ENCODE data around the gene KREMEN2.

KREMEN2 gene

DNA sequence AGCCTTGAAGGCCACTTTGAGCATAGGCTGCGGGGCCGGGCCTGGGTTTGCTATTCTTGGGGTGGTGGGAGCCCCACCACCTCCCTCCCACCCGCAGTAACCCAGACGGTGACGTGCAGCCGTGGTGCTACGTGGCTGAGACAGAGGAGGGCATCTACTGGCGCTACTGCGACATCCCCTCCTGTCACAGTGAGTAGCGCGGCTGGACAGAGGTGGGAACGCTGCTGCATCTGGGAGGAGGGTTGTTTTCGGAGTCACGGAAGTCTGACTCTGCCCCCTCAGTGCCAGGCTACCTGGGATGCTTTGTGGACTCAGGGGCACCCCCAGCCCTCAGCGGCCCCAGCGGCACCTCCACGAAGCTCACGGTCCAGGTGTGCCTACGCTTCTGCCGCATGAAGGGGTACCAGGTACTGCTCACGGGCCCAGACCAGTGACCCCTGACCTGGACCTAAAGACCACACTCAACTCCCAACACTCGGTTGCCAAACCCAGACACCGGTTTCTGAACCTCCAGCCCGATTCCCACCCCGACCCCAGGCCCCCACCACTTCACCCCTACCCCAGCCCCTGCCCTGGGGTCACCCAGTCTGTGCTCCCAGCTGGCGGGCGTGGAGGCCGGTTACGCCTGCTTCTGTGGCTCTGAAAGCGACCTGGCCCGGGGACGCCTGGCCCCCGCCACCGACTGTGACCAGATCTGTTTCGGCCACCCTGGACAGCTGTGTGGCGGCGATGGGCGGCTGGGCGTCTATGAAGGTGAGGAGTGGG, 2.1 kb downstream of the KREMEN2 start:
- FAIRE-seq: no peak

DNA sequence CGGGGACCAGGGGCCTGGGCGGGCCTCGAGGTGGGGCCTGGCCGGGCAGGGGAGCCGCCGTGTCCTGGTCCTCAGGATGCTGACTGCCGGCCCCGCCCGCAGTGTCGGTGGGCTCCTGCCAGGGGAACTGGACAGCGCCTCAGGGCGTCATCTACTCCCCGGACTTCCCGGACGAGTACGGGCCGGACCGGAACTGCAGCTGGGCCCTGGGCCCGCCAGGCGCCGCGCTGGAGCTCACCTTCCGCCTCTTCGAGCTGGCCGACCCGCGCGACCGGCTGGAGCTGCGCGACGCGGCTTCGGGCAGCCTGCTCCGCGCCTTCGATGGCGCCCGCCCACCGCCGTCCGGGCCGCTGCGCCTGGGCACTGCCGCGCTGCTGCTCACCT, 2.7 kb downstream of the KREMEN2 start:
- no peak for FAIRE-seq

DNA sequence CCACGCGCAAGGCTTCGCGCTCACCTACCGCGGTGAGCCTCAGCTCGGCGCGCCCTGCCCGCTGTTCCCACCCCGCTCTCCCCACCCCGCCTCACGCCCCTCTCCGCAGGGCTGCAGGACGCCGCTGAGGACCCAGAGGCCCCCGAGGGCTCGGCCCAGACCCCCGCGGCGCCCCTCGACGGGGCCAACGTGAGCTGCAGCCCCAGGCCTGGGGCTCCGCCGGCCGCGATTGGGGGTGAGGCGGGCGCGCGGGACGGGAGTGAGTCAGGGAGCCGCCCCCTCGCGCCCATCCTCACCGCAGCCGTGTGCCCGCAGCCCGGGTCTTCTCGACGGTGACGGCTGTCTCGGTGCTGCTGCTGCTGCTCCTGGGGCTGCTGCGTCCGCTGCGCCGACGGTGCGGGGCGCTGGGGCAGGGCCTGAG, 3.1 kb downstream of the KREMEN2 start:
- FAIRE-seq: no peak

DNA sequence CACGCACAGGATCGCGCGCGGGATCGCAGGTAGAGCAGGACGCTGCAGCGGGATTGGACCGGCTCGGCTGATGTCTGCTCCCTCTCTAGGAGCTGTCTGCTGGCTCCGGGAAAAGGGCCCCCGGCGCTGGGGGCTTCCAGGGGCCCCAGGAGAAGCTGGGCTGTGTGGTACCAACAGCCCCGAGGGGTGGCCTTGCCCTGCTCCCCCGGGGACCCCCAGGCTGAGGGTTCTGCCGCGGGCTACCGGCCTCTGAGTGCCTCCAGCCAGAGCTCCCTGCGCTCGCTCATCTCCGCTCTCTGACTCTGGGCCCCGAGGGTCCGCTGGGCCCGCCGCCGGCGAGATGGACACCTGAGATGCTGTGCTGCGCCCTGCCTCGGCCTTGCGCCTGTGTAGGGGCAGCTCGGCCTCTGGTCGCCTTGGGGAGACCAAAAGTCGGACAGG, 3.7 kb downstream of the KREMEN2 start:
- FAIRE-seq: no peak

DNA sequence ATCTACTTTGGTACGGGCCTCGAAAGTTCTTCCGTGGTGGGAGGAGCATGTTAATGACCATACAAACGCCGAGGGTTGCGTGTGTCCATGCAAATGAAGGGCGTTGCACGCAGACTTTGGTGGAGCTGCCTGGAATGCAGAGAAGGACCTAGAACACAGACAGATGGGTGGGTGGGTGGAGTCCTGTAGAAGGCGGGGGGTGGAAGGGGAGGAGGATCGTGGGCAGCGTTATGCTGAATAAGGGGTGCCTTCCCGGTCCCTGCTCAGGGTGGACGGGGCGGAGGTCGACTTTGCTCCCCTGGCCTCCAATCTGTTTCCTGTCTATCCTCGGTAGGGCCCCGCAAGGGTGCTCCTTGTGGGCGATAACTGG, 4.3 kb downstream of the KREMEN2 start:
- peak; percentile 30 for FAIRE-seq

DNA sequence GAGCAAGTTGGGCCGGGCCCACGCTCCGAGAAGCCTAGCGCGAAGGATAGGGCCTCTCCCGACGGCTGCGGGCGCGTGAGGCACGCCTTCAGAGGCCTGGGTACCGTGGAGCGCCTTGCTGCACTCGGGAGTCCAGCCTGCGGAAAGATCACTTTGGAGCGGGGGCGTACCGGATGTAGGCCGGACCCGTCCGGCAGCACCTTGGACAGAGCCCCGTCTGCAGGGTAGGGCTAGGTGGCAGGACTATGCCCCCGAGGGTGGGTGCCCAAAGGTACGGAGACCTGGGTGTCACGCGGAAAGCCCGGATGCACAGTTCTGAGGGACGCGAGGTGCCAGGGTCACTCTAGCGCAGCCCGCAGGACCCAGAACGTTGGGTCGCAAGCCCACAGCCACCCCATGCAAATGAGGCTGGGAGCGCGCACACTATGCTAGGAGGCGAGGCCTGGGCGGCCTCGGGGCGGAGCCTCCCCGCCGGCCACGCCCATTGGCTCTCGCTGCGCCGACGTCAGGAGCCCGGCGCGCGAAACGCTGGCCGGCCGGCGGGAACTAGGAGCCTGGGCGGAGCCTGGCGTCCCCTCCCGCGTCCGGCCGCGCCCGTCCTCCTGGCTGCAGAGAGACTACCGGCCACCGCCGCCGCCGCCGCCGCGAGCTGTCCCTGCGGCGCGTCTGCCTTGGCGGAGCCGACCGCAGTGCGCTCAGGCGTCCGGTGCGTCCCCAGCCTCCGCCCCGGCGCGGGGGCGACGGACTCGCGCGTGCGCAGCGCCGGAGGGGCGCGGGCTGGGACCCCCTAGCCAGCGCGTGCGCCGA, 4.9 kb downstream of the KREMEN2 start, which contains the start of gene PAQR4:
Gene PAQR4, plus strand, starts transcription at position 611 of the 807 bp plus-strand sequence. CDS start 327 bp downstream, outside the sequence.
- FAIRE-seq: no peak

DNA sequence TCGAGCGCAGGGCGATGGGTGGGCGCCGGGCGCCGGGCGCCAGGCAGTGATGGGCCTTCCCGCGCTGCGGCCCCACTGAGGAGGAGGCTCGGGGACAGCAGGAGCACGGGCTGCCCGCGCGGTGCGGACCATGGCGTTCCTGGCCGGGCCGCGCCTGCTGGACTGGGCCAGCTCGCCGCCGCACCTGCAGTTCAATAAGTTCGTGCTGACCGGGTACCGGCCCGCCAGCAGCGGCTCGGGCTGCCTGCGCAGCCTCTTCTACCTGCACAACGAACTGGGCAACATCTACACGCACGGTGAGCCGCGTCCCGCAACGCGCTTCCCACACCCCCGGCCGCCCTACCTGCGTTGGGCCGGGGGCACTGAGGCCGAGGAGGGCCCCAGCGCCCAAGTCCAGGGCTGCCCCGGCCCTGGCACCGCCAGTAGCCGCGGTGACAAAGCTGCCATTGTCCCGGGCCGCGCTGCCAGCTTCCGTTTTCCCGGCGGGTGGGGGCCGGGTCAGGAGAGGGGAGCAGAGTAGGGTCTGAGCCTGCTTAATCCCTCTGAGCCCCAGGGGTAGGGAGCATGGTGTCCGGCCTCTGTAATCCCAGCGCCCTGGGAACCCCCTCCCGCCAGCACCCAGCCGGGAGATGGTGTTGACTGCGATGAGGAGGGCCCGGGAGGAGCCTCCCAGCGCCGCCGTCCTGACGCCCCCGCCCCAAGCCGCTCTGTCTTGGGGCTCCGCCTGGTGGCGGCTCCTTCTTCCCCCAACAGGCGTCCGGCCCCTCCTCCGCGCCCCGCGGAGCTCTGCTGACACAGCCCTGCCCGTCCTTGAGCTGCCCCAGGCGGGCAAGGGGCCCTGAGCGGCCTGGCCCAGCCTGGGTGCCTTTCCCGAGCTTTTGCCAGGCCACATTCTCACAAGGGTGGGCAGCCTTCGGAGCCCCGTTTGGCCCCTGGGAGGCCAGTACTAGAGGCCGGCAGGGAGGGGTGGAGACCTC, 5.8 kb downstream of the KREMEN2 start:
- FAIRE-seq: peak; percentile 36

DNA sequence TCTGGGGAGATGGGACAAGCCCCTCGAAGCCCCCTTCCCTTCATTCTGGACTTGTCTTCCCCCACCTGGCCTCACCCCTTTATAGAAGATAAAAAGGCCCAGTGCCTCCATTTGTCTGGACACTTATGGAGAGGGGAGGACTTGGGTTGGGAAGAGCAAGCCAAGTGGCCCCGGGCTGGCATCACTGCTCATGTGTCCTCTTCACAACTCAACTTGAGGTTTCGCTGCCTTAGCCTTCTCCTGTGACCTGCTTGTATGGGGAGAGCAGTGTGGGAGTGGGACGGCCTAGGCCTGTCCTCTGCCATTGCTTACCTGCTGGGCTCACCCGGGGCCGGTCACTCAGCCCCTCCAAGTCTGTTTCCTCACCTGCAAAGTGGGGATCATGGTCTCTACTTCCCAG, 6.5 kb downstream of the KREMEN2 start:
- FAIRE-seq: no peak

DNA sequence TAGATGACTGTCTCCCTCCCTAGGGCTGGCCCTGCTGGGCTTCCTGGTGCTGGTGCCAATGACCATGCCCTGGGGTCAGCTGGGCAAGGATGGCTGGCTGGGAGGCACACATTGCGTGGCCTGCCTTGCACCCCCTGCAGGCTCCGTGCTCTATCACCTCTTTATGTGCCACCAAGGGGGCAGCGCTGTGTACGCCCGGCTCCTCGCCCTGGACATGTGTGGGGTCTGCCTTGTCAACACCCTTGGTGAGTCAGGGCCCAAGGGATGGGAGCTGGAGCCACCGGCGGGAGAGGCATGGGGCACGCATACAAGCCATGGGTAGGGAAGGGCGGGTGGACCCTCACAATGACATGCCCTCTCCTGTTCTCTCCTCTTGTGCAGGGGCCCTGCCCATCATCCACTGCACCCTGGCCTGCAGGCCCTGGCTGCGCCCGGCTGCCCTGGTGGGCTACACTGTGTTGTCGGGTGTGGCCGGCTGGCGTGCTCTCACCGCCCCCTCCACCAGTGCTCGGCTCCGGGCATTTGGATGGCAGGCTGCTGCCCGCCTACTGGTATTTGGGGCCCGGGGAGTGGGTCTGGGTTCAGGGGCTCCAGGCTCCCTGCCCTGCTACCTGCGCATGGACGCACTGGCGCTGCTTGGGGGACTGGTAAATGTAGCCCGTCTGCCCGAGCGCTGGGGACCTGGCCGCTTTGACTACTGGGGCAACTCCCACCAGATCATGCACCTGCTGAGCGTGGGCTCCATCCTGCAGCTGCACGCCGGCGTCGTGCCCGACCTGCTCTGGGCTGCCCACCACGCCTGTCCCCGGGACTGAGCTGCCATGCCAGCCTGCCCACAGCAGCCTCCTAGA, 7.3 kb downstream of the KREMEN2 start:
- no peak for FAIRE-seq

DNA sequence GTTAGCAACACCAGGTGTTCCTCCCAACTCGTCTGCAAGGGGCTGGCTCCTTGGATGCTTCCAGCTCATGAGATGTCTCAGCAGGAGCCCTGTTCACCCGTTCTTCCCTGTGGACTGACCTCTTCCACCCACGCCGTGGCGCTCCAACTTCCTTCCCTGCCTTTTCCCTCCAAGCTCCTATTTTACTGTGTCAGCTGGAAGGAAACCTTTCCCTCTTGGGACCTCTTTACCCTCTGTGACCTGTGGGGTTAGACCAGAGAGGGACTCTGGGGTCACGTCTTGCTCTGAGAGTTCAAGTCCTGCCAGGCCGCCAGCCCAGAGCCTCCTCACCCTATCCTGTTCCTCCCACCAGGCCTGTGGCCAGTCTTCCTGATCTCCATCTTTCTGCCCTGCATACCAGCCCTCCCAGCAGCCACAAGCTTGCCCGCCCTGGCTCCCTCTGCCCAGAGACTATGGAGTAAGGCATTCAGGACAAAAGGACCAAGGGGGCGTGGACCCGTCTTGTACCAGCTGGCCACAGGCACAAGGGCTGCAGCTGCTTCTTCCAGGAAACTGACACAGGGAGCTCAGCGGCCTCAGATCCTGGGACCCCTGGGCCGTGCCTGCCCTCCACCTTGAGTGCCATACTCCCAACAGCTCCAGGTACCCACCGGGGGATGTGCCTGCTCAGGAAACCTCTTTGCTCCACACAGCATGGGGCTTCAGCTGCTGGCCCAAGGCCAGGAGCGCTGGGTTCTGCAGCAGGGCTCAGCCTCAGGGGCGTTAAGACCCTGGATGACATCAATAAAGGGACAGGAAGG, 8.1 kb downstream of the KREMEN2 start:
- no peak for FAIRE-seq

DNA sequence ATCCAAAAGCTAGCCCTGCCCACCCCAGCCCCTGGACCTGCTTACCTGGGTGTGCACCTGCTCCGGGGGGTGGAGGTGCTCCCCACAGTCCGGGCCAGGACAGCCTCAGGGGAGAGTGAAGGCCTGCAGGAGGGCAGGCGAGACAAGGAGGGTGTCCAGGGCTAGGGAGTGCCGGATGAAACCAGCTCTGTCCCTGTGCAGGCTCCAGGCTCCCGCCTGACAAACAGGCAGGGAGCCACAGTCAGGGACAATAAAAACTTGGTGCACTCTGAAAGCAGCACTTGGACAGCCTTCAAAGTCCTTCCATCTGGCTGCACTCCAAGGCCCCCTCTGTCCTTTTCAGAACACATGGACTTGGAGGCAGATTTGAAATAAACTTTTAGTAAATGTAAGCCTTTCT, 9.0 kb downstream of the KREMEN2 start:
- no peak for FAIRE-seq

DNA sequence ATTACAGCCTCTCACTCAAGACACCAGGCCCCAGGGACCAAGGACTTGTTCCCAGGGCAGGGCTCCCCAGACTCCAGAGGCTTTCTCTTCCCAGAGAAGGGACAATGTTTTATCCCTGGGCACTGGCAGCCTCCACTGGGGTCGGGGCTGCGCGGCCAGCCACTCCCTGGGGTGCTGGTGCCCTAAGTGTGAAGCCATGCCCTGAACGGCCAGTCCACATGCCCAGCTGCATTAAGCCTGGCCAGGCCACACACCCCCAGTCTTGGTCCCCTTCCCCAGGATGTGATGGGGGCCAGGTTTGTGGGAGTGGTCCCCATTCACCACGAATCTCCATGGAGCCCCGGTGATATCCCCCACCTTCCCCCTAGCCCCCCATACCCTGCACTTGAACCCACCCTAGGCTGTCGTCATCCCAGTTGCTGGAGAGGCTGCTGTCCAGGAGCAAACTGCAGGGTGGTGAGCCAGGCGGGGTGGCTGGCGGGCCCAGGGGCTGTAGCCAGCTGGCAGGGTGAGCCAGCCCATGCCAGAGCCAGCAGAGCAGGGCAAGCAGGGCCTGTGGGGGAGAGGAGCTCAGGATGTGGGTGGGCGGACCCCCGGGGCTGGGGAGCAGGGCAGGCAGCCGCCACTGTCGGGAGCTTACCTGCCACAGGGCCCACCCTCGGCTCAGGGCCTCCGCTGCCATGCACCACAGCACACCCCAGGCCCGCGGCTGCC, 9.7 kb downstream of the KREMEN2 start:
- no peak for FAIRE-seq

DNA sequence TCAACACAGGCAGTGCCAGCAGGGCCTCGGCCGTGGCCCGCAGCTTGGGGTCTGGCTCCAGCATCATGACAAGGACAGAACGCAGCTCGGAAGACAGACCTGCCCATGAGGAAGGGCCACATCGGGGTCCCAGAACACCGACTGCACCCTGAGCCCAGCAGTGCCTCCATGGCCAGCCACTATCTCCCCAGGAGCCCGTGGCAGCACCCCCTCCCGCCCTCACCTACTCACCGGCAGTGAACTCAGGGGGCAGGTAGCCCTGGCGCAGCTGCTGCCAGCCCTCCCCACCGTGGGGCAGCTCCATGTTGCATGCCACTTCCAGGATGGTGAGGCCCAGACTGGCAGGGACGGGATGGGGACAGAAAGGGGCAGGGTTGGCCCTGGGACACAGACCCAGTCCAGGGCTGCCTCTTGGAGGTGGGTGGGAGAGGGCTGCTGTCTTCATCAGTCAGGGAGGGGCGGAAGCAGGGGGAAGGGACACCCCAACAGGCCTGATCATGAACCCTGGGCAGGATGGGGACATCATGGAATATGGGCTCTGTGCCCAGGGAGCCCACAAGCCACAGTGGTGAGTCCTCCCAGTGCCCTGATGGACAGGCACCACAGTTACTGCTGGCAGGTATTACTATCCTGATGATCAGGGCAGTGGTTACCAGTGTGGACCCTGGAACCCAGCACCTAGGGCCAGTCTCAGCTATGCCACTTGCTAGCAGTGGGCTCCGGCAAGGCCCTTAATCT, 10.4 kb downstream of the KREMEN2 start:
- FAIRE-seq: no peak

DNA sequence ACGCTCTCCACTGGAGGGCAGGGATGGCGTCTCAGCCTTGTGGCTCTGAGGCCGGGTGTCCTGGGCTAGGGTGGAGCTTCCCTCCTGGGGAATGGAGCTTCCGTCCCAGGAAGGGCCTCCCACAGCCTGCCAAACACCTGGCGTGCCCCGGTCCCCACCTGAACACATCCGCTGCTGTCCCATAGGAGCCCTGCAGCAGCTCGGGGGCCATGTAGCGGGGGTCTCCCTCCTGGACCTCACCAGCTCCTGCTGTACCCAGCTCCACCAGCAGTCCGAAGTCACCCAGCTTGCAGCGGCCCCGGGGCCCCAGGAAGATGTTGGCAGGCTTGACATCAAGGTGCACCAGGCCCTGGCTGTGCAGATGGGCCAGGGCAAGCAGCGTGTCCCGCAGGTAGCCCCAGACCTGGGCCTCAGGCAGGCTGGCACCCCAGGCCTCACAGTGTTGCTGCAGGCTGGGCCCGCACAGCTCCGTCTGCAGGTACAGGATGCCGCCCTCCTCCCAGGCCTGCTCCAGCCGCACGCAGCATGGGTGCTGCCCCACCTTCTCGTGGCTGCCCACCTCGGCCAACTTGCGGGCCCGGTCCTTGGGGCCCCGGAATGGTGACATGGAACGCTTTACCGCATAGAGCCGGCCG, 11.2 kb downstream of the KREMEN2 start:
- no peak for FAIRE-seq

DNA sequence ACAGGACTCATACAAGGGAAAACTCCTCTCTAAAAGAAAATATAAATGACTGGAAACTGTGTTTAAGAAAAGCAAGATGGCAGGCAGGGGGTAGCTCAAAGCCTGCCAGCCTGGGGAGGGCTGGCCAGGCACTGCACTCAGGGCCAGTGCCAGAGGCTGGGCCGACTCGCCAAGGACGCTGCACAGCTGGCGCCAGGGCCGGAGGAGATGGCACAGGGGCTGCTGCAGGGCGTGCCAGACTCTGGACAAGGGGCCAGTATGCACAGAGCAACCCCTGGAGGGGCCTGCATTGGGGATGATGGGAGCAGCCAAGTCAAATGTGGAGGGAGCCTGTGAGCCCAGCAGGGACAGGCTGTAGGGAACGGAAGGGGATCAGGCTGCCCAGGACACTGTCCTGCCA, 12.1 kb downstream of the KREMEN2 start:
- no peak for FAIRE-seq

DNA sequence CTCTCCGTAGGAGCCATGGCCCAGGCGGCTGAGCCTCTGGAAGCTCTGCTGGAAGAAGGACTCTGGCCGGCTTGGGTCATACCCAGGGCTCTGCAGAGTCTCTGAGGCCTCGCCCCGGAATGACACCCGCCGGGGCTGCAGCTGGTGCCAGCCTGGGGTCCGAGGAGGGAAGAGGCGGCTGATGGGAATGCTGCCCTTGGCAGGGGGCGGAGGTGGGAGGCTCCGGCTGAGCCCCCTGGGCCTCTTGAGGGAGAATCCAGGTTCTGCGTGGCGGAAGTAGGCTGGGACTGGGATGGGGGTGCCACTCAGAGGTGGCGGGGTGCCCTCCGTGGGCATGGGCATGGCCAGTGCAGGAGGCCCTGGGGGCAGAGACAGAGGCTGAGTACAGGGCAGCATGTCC, 12.6 kb downstream of the KREMEN2 start:
- no peak for FAIRE-seq

DNA sequence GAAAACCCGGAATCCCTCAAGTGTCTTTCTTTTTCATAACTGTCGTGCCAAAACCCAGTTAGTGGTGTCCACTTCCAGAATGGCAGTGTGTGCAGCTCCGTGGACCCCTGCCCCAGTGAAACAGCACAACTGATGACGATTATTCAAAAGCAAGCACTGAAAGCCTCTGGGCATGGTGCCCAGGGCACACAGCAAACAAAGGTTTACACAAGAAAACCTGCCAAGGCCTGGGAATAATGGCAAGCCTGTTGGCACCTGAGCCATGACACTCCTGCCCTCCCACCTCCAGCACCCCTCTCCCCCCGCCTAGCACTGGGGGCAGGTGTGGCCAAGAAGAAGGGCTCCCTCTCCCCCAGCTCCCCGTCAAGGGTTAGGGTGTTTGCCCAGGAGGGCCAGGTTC, 13.4 kb downstream of the KREMEN2 start:
- FAIRE-seq: no peak

DNA sequence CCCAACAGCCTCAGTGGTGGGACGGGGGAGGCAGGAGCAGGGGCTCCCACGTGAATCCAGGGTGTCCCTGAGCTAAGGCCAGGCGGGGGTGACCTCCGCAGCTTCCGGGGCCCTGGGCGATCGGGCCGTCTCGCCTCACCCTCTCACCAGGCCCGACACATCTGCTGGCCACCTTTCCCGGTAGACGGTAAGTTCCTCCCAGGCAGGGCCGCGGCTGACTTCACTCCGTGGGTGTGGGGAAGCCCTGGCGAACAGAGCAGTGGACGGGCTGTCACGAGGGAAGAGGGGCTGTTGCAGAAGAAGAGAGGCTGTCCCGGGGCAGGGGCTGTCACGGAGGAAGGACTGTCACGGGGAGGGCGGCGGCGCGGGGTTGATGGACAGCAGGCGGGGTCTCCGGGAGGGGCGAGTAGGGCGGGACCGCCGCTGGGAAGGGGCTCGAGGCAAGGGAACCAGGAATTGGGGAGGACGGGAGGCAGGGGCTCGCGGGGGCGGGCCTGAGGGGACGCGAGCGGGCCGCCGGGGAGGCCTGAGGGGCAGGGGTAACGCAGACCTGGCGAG, 15.7 kb downstream of the KREMEN2 start:
- FAIRE-seq: no peak
